HepG2 (cell line): ENCODE data around the gene NRIP2. TPM values are rescaled to one million over a fixed set of nuclear protein-coding genes. Genes with fewer than 3 reads are reported as not detected.

Source experiments
- ATM ChIP-seq: fragments of 450-650 bp; IDR thresholded peaks from 2 replicates; pipeline ENCODE4 v1.7.1; 2017; ENCODE audit warnings: mild to moderate bottlenecking, borderline replicate concordance
- ATRX ChIP-seq: sonication (generic); formaldehyde crosslinking; IDR thresholded peaks from 2 replicates; pipeline ENCODE4 v1.4.0; 2020; ENCODE audit warnings: missing genetic modification reagents, borderline replicate concordance
- CBX5 ChIP-seq: sonication (generic); formaldehyde crosslinking; IDR thresholded peaks from 2 replicates; pipeline ENCODE4 v1.4.0; 2020; ENCODE audit warnings: missing genetic modification reagents, borderline replicate concordance
- CEBPG ChIP-seq: IDR thresholded peaks from 2 replicates; pipeline ENCODE4 v1.6.1; 2016
- DR1 ChIP-seq: sonication (generic); formaldehyde crosslinking; IDR thresholded peaks from 2 replicates; pipeline ENCODE4 v1.8.0; 2021; ENCODE audit warnings: mild to moderate bottlenecking, missing genetic modification reagents, inconsistent platforms
- EZH2 ChIP-seq: conservative IDR thresholded peaks from 2 replicates; pipeline ENCODE4 v1.6.1; 2012; ENCODE audit warnings: mild to moderate bottlenecking, low read depth, low read length, moderate library complexity
- GABPB1 ChIP-seq: IDR thresholded peaks from 2 replicates; pipeline ENCODE4 v1.6.1; 2016; ENCODE audit warnings: mild to moderate bottlenecking, missing genetic modification reagents, moderate library complexity, missing compliant biosample characterization
- PHF20 ChIP-seq: sonication (generic); formaldehyde crosslinking; IDR thresholded peaks from 2 replicates; pipeline ENCODE4 v1.5.0; 2020; ENCODE audit warnings: mild to moderate bottlenecking, missing genetic modification reagents
- PRPF4 ChIP-seq: fragments of 200-400 bp; formaldehyde crosslinking; IDR thresholded peaks from 2 replicates; pipeline ENCODE4 v1.6.1; 2016; ENCODE audit warnings: low read length, low read depth; ENCODE audit not compliant: poor library complexity, severe bottlenecking
- RBAK ChIP-seq: sonication (generic); formaldehyde crosslinking; IDR thresholded peaks from 2 replicates; pipeline ENCODE4 v1.5.1; 2020; ENCODE audit warnings: mild to moderate bottlenecking, missing genetic modification reagents
- TEAD2 ChIP-seq: sonication (generic); formaldehyde crosslinking; IDR thresholded peaks from 2 replicates; pipeline ENCODE4 v1.9.0; 2021; ENCODE audit warnings: missing genetic modification reagents
- ZBTB20 ChIP-seq: sonication (generic); formaldehyde crosslinking; IDR thresholded peaks from 2 replicates; pipeline ENCODE4 v1.8.1; 2023; ENCODE audit warnings: missing genetic modification reagents, low read depth, mild to moderate bottlenecking, borderline replicate concordance
- ZNF275 ChIP-seq: sonication (generic); formaldehyde crosslinking; IDR thresholded peaks from 2 replicates; pipeline ENCODE4 v1.8.0; 2022; ENCODE audit warnings: missing genetic modification reagents, mild to moderate bottlenecking, inconsistent platforms, borderline replicate concordance
- ZNF572 ChIP-seq: sonication (generic); formaldehyde crosslinking; IDR thresholded peaks from 2 replicates; pipeline ENCODE4 v1.5.1; 2020; ENCODE audit warnings: mild to moderate bottlenecking, missing genetic modification reagents
- ZXDC ChIP-seq: sonication (generic); formaldehyde crosslinking; IDR thresholded peaks from 2 replicates; pipeline ENCODE4 v1.5.0; 2020; ENCODE audit warnings: mild to moderate bottlenecking, missing genetic modification reagents
- polyA plus RNA-seq, 8 experiments: library from polyadenylated mRNA; depleted of rRNA in 3 of 8; stranded (reverse) in 7 of 8; unstranded in 1 of 8; fragments of >200 nt; fragmentation: Illumina TruSeq in 4 of 8; extraction: Trizol in 4 of 8; gene quantifications; 2 replicates each; pipeline versions ENCODE4 v1.2.1 to v1.2.3, GENCODE V29; 2011 to 2016; ENCODE audit warnings: low read depth in 4 of 8, missing spikeins in 1 of 8, mixed read lengths in 1 of 8; ENCODE audit not compliant: insufficient read depth in 1 of 8
- total RNA-seq, 5 experiments: library from RNA; depleted of rRNA; stranded (reverse); fragments of >200 nt; fragmentation: Illumina TruSeq; extraction: Trizol; gene quantifications; 2 replicates each; pipeline ENCODE4 v1.2.3, GENCODE V29; 2016; ENCODE audit warnings: low read depth in 1 of 5
- TF ChIP-seq, protein P1 (sequence below): sonication (generic); formaldehyde crosslinking; IDR thresholded peaks from 2 replicates; pipeline ENCODE4 v1.4.0; 2020; ENCODE audit warnings: missing genetic modification reagents
- TF ChIP-seq, protein P2 (sequence below): sonication (generic); formaldehyde crosslinking; IDR thresholded peaks from 2 replicates; pipeline ENCODE4 v1.4.0; 2020; ENCODE audit warnings: mild to moderate bottlenecking, low read depth, missing genetic modification reagents
- TF ChIP-seq, protein P3 (sequence below): IDR thresholded peaks from 2 replicates; pipeline ENCODE4 v1.6.1; 2016; ENCODE audit warnings: missing compliant biosample characterization, missing genetic modification reagents, borderline replicate concordance
- TF ChIP-seq, protein P4 (sequence below): sonication (generic); formaldehyde crosslinking; IDR thresholded peaks from 2 replicates; pipeline ENCODE4 v1.9.0; 2021; ENCODE audit warnings: missing genetic modification reagents, mild to moderate bottlenecking, borderline replicate concordance

NRIP2 gene
- total and polyA plus RNA-seq, 2 of the 13 experiments (the other 11 are each of a cell fraction or from before 2014, with no cell fraction given), result not detected

GRCh38 chr12:2877953-2878732 lies 43.3 kb upstream of the NRIP2 start (continued):
- TF ChIP-seq, protein P1, sequence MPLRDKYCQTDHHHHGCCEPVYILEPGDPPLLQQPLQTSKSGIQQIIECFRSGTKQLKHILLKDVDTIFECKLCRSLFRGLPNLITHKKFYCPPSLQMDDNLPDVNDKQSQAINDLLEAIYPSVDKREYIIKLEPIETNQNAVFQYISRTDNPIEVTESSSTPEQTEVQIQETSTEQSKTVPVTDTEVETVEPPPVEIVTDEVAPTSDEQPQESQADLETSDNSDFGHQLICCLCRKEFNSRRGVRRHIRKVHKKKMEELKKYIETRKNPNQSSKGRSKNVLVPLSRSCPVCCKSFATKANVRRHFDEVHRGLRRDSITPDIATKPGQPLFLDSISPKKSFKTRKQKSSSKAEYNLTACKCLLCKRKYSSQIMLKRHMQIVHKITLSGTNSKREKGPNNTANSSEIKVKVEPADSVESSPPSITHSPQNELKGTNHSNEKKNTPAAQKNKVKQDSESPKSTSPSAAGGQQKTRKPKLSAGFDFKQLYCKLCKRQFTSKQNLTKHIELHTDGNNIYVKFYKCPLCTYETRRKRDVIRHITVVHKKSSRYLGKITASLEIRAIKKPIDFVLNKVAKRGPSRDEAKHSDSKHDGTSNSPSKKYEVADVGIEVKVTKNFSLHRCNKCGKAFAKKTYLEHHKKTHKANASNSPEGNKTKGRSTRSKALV (CRISPR knock-in tag), result 0 out of 2 replicates have a peak, but pooled peaks have one; percentile 20
- TF ChIP-seq, protein P2, sequence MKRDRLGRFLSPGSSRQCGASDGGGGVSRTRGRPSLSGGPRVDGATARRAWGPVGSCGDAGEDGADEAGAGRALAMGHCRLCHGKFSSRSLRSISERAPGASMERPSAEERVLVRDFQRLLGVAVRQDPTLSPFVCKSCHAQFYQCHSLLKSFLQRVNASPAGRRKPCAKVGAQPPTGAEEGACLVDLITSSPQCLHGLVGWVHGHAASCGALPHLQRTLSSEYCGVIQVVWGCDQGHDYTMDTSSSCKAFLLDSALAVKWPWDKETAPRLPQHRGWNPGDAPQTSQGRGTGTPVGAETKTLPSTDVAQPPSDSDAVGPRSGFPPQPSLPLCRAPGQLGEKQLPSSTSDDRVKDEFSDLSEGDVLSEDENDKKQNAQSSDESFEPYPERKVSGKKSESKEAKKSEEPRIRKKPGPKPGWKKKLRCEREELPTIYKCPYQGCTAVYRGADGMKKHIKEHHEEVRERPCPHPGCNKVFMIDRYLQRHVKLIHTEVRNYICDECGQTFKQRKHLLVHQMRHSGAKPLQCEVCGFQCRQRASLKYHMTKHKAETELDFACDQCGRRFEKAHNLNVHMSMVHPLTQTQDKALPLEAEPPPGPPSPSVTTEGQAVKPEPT, result no peak
- no peak for TF ChIP-seq ZXDC (CRISPR knock-in tag)
- no peak for TF ChIP-seq RBAK (CRISPR knock-in tag)
- TF ChIP-seq GABPB1 (CRISPR knock-in tag), result no peak
- TF ChIP-seq PRPF4, result no peak
- TF ChIP-seq PHF20 (CRISPR knock-in tag), result no peak
- TF ChIP-seq, protein P3, sequence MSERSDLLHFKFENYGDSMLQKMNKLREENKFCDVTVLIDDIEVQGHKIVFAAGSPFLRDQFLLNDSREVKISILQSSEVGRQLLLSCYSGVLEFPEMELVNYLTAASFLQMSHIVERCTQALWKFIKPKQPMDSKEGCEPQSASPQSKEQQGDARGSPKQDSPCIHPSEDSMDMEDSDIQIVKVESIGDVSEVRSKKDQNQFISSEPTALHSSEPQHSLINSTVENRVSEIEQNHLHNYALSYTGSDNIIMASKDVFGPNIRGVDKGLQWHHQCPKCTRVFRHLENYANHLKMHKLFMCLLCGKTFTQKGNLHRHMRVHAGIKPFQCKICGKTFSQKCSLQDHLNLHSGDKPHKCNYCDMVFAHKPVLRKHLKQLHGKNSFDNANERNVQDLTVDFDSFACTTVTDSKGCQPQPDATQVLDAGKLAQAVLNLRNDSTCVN (CRISPR knock-in tag), result no peak
- TF ChIP-seq ZNF572, result no peak
- TF ChIP-seq CBX5, result no peak
- TF ChIP-seq TEAD2, result no peak
- 0 out of 2 replicates have a peak, but pooled peaks have one; percentile 21 for TF ChIP-seq DR1 (CRISPR knock-in tag)
- no peak for TF ChIP-seq ATRX (CRISPR knock-in tag)
- TF ChIP-seq EZH2, result no peak
- no peak for TF ChIP-seq ZNF275 (CRISPR knock-in tag)
- TF ChIP-seq, protein P4, sequence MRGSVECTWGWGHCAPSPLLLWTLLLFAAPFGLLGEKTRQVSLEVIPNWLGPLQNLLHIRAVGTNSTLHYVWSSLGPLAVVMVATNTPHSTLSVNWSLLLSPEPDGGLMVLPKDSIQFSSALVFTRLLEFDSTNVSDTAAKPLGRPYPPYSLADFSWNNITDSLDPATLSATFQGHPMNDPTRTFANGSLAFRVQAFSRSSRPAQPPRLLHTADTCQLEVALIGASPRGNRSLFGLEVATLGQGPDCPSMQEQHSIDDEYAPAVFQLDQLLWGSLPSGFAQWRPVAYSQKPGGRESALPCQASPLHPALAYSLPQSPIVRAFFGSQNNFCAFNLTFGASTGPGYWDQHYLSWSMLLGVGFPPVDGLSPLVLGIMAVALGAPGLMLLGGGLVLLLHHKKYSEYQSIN (CRISPR knock-in tag), result no peak
- peak; percentile 88 for TF ChIP-seq CEBPG (CRISPR knock-in tag)
- TF ChIP-seq ATM, result no peak
- no peak for TF ChIP-seq ZBTB20 (CRISPR knock-in tag)
